HL-60/S4 treated with retinoic acid at 250 ng/mL for 4 days and 3 days (cell line): ENCODE measurements around the gene CFAP65.

ENCODE experiments used
- in situ Hi-C: fragments of 300-500 bp; cut with MboI; formaldehyde crosslinking; loops from 2 replicates; pipeline ENCODE4 v1.7.0; 2022; ENCODE audit warnings: low sequenced_read_pairs

Gene CFAP65

GRCh38 chr2:218980735-218981389, 60.5 kb downstream of the CFAP65 start:
- in situ Hi-C loops = no loop called here

- in situ Hi-C loops = no loop called here
Measured at GRCh38 chr2:218979846-218980734, 61.2 kb downstream of the CFAP65 start.

GRCh38 chr2:218975060-218975777, 66.1 kb downstream of the CFAP65 start:
- in situ Hi-C loops = no loop called here

GRCh38 chr2:218970894-218971293, 70.4 kb downstream of the CFAP65 start:
- in situ Hi-C loops = no loop called here

DNA sequence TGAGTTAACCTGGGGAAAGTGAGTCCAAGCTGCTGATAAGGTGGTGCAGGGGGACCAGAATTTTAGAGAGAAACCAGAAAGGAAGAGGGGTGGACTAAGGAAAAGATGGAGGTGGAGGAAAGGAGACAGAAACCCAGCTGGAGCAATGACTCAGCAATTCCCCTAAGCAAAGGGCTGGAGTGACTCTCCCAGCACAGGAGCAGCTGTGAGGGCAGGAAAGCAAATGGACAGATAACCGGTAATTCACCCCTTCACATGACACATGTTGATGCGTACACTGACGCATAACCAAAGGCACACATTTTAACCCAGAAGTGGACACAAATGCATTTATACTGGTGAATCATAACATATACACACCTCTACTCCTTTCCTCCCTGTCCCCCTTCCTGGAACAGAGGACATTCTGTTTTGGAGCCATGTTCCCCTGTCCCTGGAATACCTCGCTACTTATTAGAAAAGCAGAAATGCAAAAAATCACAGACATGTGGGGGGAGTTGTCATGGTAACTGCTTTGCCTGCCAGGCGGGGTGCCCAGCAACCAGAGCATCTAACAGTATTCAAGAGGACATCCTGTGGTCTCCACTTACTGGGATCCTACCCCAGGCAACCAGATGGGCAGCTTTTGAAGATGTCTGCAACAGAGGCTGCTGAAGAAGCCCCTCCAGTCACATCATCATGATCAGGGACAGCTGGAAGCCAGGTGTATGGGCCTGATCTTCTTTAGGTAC, 77.1 kb downstream of the CFAP65 start:
- in situ Hi-C loops = no loop called here

DNA sequence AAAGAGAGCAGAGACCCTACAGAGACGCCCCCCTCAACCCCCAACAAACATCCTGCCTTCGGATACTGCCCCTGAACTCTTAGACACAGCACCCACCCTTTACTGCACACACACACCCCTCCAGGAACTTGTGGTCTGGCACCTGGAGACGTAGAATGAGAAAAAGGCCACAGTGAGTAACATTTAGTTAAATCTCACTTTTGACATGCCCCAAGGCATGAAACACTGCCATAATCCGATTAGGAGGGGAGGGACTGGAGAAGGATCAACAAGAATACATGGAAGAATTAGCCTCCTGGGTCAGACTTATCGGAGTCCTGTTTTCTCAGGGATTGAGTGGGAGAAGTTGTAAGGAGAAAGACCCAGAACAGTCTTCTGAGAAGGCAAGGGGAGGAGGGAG, 77.7 kb downstream of the CFAP65 start:
- in situ Hi-C loops = no loop called here

GRCh38 chr2:218962859-218963492, 78.3 kb downstream of the CFAP65 start:
- in situ Hi-C loops = no loop called here

DNA sequence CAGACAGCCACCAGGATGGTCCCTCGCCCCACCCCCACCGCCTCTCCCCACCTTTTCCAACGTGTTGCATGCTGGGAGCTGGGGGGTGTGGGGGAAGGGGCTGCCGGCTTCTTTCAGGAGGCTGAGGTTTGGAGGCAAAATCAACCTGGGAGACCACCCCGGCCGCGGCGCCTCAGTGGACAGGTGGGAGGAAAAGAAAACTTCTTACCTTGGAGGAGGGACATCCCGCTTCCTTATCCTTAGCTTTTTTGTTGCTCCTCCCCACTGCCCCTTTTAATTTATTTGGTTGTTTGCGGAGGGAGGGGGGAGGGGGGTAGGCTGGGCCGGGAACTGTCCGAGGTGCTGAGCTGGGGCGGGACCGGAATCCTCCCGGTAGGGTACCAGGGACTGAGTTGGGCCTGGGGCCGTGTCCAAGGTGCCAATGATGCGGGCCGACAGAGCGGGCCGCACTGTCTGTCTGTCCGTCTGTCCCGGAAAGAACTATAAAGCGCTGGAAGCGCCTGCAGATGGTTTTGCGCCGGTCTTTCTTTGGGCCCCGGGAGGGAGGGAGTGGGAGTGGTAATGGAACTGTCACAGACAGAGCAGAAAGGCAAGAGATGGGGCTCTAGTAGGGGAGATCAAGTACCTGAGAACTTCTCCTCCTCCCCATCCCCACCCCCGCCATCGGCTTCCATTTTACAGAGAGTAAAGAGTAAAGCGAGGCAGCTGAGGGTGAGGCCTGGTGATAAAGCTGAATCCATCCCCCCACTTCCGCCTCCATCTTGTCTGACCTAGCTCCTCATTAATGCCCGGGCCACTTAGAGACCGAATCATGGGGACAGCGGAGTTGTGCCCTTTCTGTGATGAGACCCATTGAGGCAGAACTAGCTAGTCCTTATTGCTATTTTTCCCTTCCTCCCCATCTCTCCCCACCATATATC, 79.4 kb downstream of the CFAP65 start:
- in situ Hi-C loops = no loop called here

DNA sequence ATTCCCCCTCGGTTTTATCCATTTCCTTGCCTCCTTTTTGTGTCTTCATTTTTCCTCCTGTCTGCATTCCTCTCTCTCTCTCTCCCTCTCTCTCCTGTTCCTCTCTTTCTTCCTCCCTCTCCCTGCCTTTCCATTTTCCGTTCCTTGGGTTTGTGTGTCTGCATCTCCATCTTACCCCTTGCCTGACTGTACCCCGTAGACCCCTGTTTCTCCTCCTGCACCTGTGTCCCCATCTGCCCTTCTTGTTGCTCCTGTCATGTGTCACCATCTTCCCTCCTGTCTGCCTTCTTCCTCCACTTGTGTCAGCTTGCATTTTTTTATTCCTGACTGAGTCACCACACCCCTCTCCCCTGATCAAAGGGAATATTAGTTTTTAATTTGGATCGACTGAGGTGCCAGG, 80.1 kb downstream of the CFAP65 start:
- in situ Hi-C loops = no loop called here

GRCh38 chr2:218960309-218961165, 80.8 kb downstream of the CFAP65 start:
- in situ Hi-C loops = no loop called here

- in situ Hi-C loops = no loop called here
Measured at GRCh38 chr2:218959761-218960308, 81.5 kb downstream of the CFAP65 start.

- in situ Hi-C loops = no loop called here
Measured at GRCh38 chr2:218959141-218959731, 82.1 kb downstream of the CFAP65 start, which contains the start of gene CDK5R2. TSS of gene CDK5R2 (plus strand) at chr2:218959666. CDS start at chr2:218959821, 155 bp downstream.

DNA sequence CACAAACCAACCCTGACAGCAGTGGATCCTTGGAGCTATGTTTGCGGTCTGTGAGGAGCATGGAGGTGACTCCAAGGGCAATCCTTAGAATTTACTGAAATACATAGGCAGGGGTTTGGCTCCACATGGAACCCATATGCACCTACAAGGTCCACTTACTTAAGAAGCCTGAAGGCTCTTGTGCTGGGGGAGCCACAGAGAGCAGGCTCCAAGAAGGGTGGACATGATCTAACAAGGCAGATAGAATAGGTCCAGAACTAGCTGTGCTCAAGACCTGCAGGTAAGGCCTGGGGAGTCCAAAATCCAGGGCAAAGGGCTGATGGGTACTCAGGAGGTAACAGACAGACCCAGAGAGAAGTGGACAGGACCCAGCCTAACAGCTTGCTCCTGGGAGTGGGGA, 83.0 kb downstream of the CFAP65 start:
- in situ Hi-C loops = no loop called here

GRCh38 chr2:218957671-218958070, 83.6 kb downstream of the CFAP65 start:
- in situ Hi-C loops = no loop called here

DNA sequence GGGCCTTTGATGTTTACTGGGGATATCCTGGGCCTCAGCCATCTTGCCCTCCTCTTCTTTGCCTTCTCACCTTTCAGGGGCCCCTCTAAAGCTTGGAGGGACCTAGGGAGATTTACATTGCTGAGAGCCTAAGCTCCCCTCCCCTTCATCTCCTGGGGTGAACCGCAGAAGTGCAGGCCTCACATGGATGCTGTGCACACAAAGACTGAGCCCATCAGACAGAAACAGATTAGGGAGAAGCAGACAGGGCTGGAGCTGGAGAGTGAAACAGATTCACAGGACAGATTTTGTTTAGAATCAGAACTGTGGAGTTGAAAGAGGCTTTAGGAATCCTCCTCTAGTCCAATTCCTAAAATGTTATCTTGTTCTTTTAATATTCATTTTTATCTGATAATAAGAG, 85.3 kb downstream of the CFAP65 start:
- in situ Hi-C loops = no loop called here

GRCh38 chr2:218954541-218955300, 86.6 kb downstream of the CFAP65 start:
- in situ Hi-C loops = no loop called here

DNA sequence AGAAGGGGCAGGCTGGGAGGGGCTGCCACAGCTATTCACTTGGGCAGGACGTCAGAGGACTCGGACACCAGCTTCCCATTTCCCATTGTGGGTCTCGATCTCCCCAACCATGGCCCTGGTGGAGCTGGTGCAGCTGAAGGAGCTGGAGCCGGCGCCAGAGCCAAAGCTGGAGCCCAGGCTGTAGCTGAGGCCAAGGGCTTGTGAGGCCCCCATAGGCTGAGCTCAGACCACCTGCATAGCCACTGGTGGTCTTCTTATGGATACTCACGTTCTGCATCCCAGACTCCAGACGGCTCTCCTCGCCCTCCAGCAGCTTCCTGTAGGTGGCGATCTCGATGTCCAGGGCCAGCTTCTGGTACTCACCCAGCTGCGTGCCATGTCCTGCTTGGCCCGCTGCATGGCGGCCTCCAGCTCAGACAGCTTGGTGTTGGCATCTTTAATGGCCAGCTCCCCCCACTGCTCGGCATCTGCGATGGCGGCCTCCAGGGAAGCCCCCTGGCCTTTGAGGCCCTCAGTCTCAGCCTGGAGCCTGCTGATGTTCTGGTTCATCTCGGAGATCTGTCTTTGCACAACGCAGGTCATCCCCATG, 87.9 kb downstream of the CFAP65 start:
- in situ Hi-C loops = no loop called here
